ENCODE results near the gene GNG2. TPM values are rescaled to one million over a fixed set of nuclear protein-coding genes. Genes with fewer than 3 reads are reported as not detected.
A peak's percentile ranks its signal among the peaks of the same experiment; 100 is the strongest.

The GNG2 gene
- total and polyA plus RNA-seq, 2 of the 8 experiments (the other 6 are each of a cell fraction or from before 2014, with no cell fraction given) = 8.2 to 17.9 TPM

- no peak overlapping the region for H3K27ac ChIP-seq (ENCODE audit: low read depth, low read length)
- FAIRE-seq = no peak
- TF ChIP-seq SUZ12 (IDR thresholded peaks at IDR 0.05; ENCODE audit: low read length) (no peak; the same call in 1 of the 2 replicates), POLR2A (IDR thresholded peaks at IDR 0.05; ENCODE audit: control extremely low read depth in 1 of 2, low read depth in 2 of 2, low read length in 2 of 2) (peak in 1 of 2 experiments; percentile 13; a peak in 1 of 3 replicates)
These were observed 550 bp downstream of the GNG2 start for GRCh38 chr14:51860825-51861499.

More at GRCh38 chr14:51860825-51861499, 550 bp downstream of the GNG2 start:
- Histone ChIP-seq H2BK15ac (ENCODE audit: low read length) (no peak overlapping the region), H3K18ac (ENCODE audit: extremely low read depth, low read length) (peak overlapping the region; percentile 68; the same call in 1 of the 2 replicates), H2BK12ac (ENCODE audit: low read depth, low read length) (no peak overlapping the region), H3K9me3 (ENCODE audit: insufficient read depth in 2 of 2, low read depth in 1 of 2, low read length in 1 of 2) (no peaks in the 10 kb centered on the region), H3K4me3 (ENCODE audit: extremely low read depth in 1 of 4, insufficient read depth in 2 of 4, low read depth in 3 of 4, low read length in 4 of 4) (peak overlapping the region; percentile 50 to 74 (median 63)), H3K36me3 (ENCODE audit: control insufficient read depth in 2 of 4, insufficient read depth in 4 of 4, low read length in 3 of 4) (no peaks in the 10 kb centered on the region), H3K23ac (ENCODE audit: insufficient read length) (no peak overlapping the region), H3K9ac (replicated peaks in 1 of 4; ENCODE audit: extremely low read depth in 1 of 4, low read depth in 3 of 4, low read length in 3 of 4) (peak overlapping the region; percentile 43 to 64 (median 46); a peak in 6 of 7 replicates), H2BK5ac (ENCODE audit: low read depth, low read length) (no peak overlapping the region), H3K79me1 (ENCODE audit: low read depth, low read length) (no peaks in the 10 kb centered on the region), H4K91ac (replicated peaks; ENCODE audit: insufficient read length, low read length) (no peak overlapping the region), H3K79me2 (ENCODE audit: control insufficient read depth in 1 of 2, insufficient read depth in 2 of 2, low read length in 2 of 2) (no peaks in the 10 kb centered on the region), H4K8ac (ENCODE audit: extremely low read depth, insufficient read depth, low read length) (no peak overlapping the region), H4K20me1 (replicated peaks in 1 of 2; ENCODE audit: control insufficient read depth in 1 of 2, insufficient read depth in 2 of 2, low read length in 2 of 2) (no peaks in the 10 kb centered on the region), H3K4me2 (ENCODE audit: insufficient read depth in 1 of 2, low read depth in 2 of 2, low read length in 2 of 2) (peak overlapping the region; percentile 81 to 88), H2BK120ac (replicated peaks; ENCODE audit: low read depth, low read length) (no peak overlapping the region), H3K56ac (replicated peaks; ENCODE audit: insufficient read length, low read depth, low read length) (no peak overlapping the region), H3K4ac (replicated peaks; ENCODE audit: insufficient read length, low read depth, low read length) (no peak overlapping the region), H2AK5ac (ENCODE audit: low read depth, low read length) (no peak overlapping the region), H3K14ac (ENCODE audit: insufficient read length) (no peak overlapping the region), H3K4me1 (replicated peaks in 1 of 4; ENCODE audit: control insufficient read depth in 3 of 4, insufficient read depth in 4 of 4, low read length in 3 of 4) (peaks cover 2 to 10% (median 6%) of the 10 kb centered on the region in 4 experiments), H2AFZ (ENCODE audit: low read length) (peak overlapping the region; percentile 97), H2BK20ac (ENCODE audit: low read length) (no peak overlapping the region), H3K27me3 (replicated peaks in 1 of 4; ENCODE audit: control insufficient read depth in 3 of 4, extremely low read depth in 1 of 4, insufficient read depth in 3 of 4, low read length in 3 of 4) (peaks cover 0 to 15% (median 8%) of the 10 kb centered on the region in 4 experiments; a peak in 4 of 7 replicates), H4K5ac (ENCODE audit: insufficient read length, low read depth, low read length) (no peak overlapping the region), H3K23me2 (ENCODE audit: low read depth, low read length) (peaks cover 6% of the 10 kb centered on the region; the same call in 1 of the 2 replicates)
- ChIA-PET CTCF (ENCODE audit: partially characterized antibody) (interaction anchor here (0.6 to 1.4 kb wide), 4 partner anchors 10 to 135 kb away, joined by 3 to 4 read pairs (median 3); no protein-coding TSS in a partner anchor), POLR2A (ENCODE audit: partially characterized antibody) (interaction anchor here (1.6 to 1.8 kb wide), 2 partner anchors 9 to 14 kb away, joined by 3 to 8 read pairs; no protein-coding TSS in a partner anchor)
- DNase-seq (ENCODE audit: low read depth in 1 of 2, low spot score in 2 of 2) = no peak
- 10% methylated on average over 12 of the region's 12 CpGs; no CpG with 5 or more reads in 1 of the 2 experiments for WGBS, 2 experiments (ENCODE audit: extremely low coverage in 1 of 2, insufficient coverage in 1 of 2, insufficient read length in 1 of 2, insufficient replicate concordance in 2 of 2, low coverage in 1 of 2, low lambda C conversion rate in 2 of 2, missing lambda C conversion rate in 1 of 2)
